Dedifferentiated amniotic fluid mesenchymal stem cell (primary cell): ENCODE measurements around the gene SLC1A7.

ENCODE experiments used
- DNase-seq: peaks from one replicate; pipeline ENCODE4 v3.0.0-alpha.2; 2016; ENCODE audit errors: extremely low spot score

Gene SLC1A7

DNA sequence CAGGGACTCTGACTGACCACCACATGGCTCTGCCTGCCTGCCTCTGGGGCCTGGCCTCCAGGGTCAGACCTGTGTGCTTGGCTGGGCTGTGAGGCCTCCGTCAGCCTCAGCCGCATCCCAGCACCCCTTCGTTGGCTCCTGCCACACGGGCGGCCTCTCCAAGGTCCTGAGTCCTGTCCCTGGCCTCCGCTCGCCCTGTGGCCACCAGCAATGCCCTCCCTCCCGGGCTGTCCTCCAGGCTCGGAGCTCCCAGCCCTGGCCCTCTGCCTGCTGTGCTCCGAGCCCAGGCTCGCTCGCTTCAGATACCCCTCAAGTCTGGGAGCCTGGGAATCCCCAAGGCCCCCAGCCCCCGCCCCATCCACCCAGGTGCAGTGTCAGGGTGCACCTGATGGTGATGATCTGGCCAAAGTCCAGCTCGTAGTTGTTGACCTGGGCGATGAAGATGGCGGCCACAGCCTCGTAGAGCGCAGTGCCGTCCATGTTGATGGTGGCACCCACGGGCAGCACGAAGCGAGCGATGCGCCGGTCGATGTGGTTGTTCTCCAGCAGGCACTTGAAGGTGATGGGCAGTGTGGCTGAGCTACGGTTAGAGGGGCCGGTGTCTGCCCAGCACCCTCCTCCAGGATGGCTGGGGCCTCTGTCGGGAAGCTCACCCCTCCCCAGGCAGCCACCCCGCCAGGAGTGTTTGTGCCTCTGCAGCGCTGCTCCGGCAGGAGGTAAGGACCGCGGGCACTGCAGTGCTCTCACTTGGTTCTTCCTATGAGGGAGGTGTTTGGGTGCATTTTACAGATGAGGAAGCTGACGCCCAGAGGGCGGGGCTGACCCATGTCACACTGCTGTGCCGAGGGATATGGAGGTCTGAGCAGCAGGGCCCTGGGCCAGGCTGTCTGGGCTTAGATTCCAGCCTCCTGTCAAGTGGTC, 52.0 kb downstream of the SLC1A7 start:
- no peak for DNase-seq

DNA sequence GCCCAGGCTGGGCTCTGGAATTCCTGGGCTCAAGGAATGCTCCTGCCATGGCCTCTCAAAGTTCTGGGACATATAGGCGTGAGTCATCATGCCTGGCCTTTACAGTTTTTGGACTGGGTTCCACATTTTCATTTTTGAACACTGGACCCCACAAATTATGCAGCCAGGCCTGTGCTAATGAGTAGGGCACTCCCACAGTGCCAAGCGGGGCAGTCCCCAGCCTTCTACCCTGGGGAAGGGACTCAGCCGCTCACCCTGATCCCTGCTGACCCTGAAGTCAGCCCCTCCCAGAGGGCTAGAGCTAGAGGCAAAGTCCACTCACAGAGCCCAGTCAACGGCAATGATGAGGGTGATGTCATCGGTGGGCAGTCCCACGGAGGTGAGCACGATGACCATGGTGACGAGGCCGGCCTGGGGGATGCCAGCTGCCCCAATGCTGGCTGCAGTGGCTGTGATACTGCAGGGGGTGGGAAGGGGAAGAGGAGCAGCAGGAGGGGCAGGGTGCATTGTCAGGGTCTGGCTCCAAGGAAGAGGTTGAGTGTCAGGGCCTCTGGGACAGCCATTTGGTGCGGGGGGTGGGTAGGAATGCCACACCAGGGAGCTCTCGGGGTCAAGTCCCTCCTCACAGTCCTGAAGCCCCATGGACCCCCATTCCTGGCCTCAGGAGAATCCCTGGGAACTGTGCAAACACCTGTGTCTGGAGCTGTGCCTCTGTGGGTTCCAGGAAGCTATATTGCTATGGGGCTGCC, 52.8 kb downstream of the SLC1A7 start:
- DNase-seq = no peak

DNA sequence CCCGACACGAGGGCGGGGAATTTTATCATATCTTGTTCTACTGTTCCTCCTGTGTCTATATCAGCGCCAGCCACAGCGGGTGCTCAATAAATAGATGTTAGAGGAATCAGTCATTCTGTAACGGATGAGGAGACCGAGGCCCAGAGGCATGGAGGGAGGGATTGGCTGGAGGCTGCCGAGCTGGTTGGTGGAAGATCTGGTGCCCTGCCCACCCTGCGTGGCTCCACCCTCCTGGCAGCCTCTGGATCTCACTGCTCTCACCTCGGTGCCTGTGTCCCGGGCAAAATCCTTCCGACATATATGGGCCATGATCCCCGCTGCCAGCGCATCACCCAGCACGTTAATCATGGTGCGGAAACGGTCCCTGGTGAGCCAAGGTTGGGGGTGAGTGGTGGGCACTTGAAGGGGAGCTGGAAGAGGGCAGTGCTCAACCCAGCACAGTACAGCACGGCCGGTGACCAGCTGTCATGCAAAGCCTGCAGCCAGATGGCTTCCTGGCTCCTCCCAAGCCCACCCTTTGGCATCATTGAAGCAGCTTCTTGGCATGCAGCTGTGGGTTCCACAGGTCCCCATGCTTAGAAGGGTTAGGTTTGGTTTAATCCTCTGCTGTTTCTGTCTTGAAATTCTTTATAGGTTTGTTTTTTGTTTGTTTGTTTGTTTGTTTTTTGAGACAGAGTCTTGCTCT, 53.7 kb downstream of the SLC1A7 start:
- DNase-seq = no peak

DNA sequence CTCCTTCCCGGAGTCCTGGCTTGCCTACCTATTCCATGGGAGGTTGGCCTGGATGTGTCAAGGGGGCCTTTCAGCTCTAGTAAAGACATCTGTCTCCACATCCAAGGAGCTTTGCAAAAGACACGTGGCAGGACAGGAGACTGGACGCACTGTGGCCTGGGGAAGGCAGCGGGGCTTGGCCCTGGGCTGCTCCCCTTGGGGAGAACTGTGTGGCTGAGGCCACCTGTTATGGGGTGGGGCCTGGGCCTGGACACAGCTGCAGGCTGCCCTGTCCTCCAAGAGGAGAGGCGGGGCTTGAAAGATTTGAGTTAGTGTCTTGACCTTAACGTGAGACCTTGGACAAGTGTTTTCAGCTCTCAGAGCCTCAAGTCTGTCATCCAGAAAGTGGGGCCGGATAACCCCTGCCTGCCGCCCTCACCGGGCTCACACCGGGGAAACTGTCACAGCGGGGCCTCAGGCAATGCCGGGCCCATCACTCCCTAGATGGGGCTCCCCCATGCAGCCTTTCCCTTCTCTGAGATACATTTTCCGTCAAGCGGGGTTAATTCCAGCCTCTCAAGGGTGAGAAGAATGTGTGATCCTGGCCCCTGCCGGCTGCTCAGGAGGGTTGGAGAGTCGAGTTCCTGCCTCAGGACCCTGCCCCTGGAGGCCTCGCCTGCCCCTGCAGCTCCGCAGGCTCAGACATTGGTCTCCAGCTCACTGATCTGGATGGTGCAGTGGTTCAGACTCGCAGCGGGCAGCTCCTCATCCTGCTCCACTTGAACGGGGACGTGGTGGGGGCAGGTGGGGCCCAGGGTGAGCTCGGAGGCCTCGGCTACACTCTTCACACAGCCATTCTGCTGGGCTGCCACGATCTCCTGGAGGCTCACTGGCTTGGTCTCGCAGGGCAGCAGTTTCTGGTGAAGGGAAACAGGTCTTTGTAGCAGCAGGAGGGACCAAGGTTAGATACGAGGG, 54.8 kb downstream of the SLC1A7 start:
- no peak for DNase-seq

DNA sequence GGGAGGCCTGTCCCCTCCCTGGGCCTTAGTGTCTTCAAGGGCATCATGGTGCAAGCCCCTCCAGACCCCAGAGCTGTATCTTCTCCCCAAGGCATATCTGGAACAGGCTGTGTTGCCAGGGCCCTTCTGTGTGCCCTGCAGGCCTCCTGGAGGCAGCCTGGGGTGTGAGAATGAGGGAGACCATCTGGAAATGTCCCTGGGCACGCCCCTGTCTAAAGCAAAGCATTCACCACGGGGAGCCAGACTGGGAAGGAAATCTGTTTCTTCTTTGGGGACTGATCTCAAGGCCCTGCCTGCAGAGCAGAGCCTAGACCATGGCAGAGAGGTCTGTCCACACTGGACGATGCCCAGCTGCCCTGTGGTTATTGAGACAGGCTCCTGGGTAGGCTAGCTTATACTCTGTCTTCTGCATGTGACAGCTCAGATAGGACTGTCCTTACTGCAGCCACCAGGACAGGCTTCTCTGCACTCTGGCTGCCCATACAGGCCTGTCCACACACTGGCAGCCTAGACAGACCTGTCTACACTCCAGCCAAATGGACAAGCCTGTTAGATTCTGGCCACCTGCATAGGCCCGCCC, 55.9 kb downstream of the SLC1A7 start:
- DNase-seq = no peak

DNA sequence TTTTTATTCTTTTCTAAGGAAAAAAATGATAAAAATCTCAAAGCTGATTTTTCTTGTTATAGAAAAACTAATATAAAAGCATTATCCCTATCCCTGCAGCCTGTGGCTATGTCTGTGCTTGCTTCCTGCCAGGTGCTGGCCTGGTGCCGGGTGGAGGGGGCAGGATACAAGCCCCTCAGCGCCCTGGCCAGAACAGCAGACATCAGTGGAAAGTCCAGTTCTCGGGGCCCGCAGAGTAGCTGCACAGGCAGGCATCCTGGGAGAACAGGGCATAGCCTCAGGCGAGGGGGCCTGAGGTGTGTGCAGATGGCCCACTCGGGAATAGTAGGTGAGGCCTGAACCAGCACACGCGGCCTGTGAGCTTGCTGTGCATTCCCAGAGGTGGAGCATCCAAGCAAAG, 57.0 kb downstream of the SLC1A7 start:
- DNase-seq = no peak

DNA sequence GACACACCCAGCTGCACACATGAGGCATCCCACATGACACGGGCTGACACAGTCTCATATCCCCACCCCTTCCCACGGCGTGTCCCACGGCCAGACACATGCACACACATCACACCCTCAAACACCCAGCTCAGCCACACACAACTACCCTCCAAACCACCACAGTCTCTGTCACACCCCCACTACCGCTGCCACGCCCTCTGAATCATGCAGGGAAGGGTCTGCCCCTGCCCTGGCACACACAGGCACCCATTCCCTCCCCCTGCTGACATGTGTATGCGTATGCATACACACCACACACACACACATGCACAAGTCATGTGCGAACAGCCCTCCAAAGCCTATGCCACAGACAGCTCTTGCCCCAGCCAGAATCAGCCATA, 57.9 kb downstream of the SLC1A7 start:
- DNase-seq = no peak

DNA sequence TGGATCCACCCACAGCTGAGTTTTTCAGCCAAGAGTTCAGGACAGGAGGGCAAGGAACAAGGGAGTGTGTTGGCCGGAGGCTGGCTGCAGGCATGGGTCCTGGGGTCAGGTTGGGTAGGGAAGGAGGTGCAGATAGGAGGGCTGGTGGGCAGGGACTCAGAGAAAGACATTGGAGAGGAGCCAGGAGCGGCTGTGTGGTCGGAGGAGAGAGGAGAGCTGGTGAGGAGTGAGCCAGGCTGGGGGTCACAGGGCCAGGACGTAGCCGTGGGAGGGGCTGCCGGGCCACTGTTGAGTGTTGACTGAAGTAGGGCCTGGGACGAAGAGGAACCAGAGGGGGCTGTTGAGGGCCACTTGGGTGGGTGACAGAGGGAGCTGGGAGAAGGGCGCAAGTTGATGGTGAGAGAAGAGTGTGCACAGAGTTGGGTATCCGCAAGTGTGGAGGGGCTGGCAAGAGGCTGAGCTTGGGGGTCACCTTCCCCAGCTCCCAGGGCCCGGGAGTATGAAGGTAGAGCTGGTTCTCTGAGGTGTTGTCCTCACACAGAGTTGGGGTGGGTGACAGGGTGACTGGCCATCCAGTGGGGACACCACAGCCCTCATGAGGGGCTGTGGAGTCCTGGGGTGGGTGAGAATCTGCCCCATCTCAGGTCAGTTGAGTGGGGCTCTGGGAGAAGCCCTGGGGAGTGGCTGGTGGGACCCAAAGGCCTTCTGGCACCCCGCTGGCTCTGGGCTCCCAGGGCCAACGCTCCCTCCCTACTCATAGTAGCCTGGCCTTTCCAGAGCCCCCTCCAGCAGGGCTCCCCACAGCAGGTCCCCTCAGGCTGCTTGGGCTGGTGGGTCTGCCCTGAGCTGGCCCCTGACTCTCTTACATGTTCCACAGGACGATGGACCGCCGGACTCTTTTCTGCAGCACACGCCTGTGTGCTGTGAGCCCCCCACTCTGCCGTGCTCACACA, 58.5 kb downstream of the SLC1A7 start:
- no peak for DNase-seq

DNA sequence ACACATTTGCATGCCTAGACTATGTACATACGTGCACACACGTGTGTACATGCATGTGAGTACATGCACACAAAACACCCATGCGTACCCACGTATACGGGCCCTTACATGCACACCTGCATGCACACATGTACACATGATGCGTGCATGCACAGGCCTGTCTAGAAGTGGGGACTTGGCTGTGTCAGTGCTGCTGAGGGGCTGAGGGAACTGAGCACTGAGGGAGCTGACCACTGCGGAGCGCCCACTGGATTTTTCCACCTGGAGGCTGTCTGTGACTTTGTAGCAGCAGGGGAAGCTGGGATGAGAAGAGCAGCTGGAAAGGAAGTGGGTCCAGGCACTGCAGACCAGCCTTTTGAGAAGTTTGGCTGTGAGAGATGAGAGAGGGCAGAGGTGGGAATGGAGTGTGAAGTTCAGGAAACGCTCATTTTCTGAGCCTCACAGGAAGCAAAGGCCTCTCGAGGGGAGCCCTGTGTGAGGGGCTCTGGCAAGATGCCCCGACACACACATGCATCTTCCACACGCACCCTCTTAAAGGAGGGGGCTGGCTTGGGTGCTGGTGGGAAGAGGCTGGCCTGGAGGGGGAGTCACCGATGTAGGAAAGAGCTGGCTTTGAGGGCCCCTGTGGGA, 59.5 kb downstream of the SLC1A7 start:
- DNase-seq = no peak

DNA sequence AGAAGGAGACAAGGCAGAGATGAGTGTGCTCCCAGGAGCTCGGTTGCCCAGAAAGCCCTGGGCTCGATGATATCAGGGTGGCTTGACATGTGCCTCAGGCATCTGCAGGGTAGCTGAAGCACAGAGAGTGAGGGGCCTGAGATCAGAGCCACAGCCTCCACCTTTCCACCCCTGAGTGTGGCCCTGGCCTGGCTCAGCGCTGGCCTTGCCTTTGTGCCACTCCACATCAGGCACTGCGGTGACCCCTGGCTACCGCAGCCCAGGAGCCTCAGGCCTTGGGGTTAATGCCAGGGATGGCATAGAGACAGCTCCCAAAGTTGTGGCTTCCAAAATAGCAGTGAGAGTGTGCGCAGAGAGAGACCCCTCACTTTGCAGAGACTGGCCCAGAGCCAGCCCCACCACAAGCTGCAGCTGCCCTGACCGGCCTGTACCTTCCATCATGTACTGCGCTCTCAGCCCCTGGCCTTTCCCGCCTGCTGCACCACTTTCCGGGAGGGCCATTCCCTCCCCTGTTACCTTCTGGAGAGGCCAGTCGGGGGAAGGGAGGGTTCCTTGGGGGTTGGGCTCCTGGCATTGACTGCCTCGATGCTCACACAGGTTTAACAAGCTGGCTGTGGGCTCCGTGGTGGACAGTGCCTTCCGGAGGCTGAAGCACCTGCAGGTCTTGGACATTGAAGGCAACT, 60.9 kb downstream of the SLC1A7 start:
- no peak for DNase-seq

DNA sequence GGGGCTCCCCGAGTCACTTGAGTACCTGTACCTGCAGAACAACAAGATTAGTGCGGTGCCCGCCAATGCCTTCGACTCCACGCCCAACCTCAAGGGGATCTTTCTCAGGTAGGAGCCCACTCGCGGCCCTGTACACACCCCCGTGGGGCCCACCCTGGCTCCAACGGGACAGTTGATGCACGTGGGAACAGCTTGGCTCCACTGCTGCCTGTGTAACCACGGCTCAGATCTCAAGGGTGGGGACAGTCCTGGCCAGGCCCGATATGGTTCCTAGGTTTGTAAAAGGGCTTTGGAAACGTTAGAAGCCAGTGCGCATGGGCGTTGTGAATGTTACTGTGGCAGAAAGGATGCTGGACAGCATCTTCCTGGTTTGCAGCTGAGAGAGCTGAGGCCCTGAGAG, 61.7 kb downstream of the SLC1A7 start:
- DNase-seq = no peak

DNA sequence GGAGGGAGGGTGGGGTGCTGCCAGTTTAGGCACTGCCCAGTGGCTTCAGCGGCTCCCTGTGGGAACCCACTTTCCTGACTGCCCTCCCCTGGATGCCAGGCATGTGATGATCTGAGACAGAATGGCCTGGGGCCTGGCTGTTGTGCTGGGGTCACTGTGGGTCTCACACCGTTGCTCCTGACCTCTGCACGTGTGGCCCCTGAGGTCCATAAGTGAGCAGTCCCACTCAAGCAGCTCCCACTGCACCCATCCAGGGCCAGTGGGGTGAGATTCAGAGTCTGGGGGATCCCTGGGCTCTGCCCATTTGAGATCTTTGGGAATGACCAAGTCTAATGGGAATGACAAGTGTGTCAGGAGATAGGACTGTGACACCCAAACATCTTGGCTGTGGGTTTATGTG, 62.4 kb downstream of the SLC1A7 start:
- DNase-seq = no peak

DNA sequence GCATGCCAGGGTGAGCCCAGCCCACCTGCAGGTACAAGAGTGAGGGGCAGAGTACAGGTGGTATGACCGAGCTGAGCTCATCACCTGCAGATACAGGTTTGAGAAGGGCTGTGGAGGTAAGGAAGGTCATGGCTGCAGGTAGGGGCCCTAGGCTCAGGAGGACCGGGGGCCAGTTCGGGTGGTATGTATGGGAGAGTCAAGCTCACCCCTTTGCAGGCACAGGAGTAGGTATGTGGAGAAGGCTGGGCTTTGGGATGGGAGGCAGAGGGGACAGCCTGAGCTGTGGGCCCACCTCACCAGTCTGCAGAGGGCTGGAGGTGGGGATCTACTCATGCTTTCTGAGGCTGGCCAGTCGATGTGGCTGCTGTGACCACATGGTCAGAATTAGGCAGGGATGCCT, 63.2 kb downstream of the SLC1A7 start:
- DNase-seq = no peak

DNA sequence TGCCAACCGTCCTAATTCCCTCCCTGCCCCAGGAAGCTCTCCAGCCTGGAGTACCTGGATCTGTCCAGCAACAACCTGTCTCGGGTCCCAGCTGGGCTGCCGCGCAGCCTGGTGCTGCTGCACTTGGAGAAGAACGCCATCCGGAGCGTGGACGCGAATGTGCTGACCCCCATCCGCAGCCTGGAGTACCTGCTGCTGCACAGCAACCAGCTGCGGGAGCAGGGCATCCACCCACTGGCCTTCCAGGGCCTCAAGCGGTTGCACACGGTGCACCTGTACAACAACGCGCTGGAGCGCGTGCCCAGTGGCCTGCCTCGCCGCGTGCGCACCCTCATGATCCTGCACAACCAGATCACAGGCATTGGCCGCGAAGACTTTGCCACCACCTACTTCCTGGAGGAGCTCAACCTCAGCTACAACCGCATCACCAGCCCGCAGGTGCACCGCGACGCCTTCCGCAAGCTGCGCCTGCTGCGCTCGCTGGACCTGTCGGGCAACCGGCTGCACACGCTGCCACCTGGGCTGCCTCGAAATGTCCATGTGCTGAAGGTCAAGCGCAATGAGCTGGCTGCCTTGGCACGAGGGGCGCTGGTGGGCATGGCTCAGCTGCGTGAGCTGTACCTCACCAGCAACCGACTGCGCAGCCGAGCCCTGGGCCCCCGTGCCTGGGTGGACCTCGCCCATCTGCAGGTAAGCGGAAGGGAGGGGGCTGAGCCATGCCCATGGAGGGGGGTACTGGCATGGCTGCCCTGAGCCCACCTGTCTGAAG, 63.9 kb downstream of the SLC1A7 start:
- DNase-seq = no peak

DNA sequence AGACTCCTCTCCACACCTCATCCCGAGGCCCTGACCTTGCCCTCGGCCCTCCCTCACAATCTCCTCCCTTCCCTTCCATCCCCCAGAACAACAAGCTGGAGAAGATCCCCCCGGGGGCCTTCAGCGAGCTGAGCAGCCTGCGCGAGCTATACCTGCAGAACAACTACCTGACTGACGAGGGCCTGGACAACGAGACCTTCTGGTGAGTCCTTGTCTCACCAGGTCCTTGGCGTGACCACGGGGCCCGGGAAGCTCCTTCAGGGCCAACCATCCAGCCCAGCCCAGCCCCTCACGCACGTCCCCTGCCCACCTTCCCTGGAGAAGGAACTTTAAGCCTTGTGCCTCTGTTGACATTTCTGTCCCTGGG, 64.9 kb downstream of the SLC1A7 start:
- DNase-seq = no peak

DNA sequence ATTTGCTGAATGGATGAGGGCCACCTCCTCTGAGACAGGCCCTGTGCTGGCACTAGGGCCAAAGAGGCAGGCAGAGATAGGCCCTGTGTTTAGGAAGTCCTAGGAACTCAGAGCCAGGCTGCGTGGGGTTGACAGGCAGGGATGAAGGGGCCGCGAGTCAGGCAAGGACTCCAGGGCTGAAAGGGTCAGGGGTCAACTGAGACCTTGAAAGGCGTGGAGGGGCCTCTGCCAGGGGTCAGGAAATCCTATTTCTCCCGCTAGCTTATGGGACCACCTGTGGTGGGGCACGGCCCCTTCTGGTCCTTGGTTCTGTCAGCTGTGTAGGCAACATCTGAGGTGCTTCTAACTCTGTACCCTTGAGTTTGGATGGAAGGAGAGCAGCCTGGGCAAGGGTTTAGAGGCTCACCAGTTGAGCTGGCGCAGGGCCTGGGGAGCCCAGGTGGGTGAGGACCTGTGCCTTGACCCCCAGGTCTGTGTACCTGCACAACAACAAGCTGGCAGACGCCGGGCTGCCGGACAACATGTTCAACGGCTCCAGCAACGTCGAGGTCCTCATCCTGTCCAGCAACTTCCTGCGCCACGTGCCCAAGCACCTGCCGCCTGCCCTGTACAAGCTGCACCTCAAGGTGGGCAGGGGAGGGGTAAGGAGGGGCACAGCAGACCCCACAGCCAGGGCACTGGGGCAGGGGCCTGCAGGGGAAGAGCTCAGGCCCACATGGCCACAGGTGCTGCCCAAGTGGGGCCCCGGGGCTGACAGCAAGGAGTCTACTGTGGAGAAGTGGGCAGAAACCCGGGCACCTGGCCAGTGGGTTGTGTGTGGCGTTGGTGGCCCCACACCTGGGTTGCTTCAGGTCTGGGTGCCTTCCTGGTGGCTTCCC, 65.5 kb downstream of the SLC1A7 start:
- DNase-seq = no peak

DNA sequence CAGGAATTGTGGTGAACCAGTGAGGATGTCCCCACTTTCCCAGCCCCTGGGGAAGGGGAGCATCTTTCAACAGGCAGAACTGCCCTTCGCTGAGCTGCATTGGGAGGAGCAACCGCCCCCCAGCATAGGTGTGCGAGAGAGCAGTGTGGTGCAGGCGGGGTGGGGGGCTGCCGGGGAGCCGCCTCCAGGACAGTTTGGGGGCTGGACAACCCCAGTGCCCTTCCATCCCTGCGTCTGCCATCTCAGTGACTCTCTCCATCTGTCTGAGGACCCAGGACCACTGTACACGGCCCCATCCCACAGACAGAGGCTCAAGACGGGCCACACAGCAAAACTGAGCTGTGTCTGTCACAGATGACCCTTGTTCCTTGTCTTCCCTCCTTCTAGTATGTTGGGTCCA, 66.3 kb downstream of the SLC1A7 start:
- DNase-seq = no peak
